Measurements from ENCODE around the gene ANO2.

The ANO2 gene

GRCh38 chr12:5966486-5967095 is 21.5 kb upstream of the ANO2 start:
- Histone ChIP-seq H3K9me3 (ENCODE audit: control insufficient read depth, insufficient read depth, low read length) (no peaks in the 10 kb centered on the region), H3F3A (ENCODE audit: control insufficient read depth, insufficient read depth) (no peaks in the 10 kb centered on the region), H3K4me2 (ENCODE audit: low read length) (no peak overlapping the region), H3K79me2 (ENCODE audit: control insufficient read depth, low read length) (no peaks in the 10 kb centered on the region), H3K27ac (ENCODE audit: low read depth, low read length) (no peak overlapping the region), H3K9me2 (replicated peaks; ENCODE audit: control insufficient read depth, low read length) (no peaks in the 10 kb centered on the region), H3K36me3 (ENCODE audit: control insufficient read depth, low read length) (no peaks in the 10 kb centered on the region), H3K4me3 (ENCODE audit: low read length) (no peak overlapping the region), H4K20me1 (ENCODE audit: control insufficient read depth, insufficient read depth, low read depth, low read length) (no peaks in the 10 kb centered on the region), H3K27me3 (ENCODE audit: control insufficient read depth, low read length) (no peaks in the 10 kb centered on the region), H3K4me1 (ENCODE audit: control insufficient read depth, low read length) (no peaks in the 10 kb centered on the region)
- TF ChIP-seq CTCF (IDR thresholded peaks at IDR 0.05; ENCODE audit: low read depth, low read length, poor library complexity, severe bottlenecking), result no peak
- TF ChIP-seq EZH2phosphoT487 (IDR thresholded peaks at IDR 0.05; ENCODE audit: borderline replicate concordance, low read length), result no peak

- Histone ChIP-seq H4K20me1 (ENCODE audit: control insufficient read depth, insufficient read depth, low read depth, low read length) (no peaks in the 10 kb centered on the region), H3K36me3 (ENCODE audit: control insufficient read depth, low read length) (no peaks in the 10 kb centered on the region), H3K4me2 (ENCODE audit: low read length) (no peak overlapping the region), H3K9me3 (ENCODE audit: control insufficient read depth, insufficient read depth, low read length) (no peaks in the 10 kb centered on the region), H3K4me1 (ENCODE audit: control insufficient read depth, low read length) (no peaks in the 10 kb centered on the region), H3F3A (ENCODE audit: control insufficient read depth, insufficient read depth) (no peaks in the 10 kb centered on the region), H3K4me3 (ENCODE audit: low read length) (no peak overlapping the region), H3K9me2 (replicated peaks; ENCODE audit: control insufficient read depth, low read length) (no peaks in the 10 kb centered on the region), H3K79me2 (ENCODE audit: control insufficient read depth, low read length) (no peaks in the 10 kb centered on the region), H3K27ac (ENCODE audit: low read depth, low read length) (no peak overlapping the region), H3K27me3 (ENCODE audit: control insufficient read depth, low read length) (no peaks in the 10 kb centered on the region)
- TF ChIP-seq CTCF (IDR thresholded peaks at IDR 0.05; ENCODE audit: low read depth, low read length, poor library complexity, severe bottlenecking) (peak; percentile 85), EZH2phosphoT487 (IDR thresholded peaks at IDR 0.05; ENCODE audit: borderline replicate concordance, low read length) (no peak)
These were observed 20.9 kb upstream of the ANO2 start for GRCh38 chr12:5965950-5966383.

- no peaks in the 10 kb centered on the region for H3K9me3 ChIP-seq (ENCODE audit: control insufficient read depth, insufficient read depth, low read length)
- H3K4me1 ChIP-seq (ENCODE audit: control insufficient read depth, low read length), result no peaks in the 10 kb centered on the region
- no peaks in the 10 kb centered on the region for H3K36me3 ChIP-seq (ENCODE audit: control insufficient read depth, low read length)
- no peaks in the 10 kb centered on the region for H3K79me2 ChIP-seq (ENCODE audit: control insufficient read depth, low read length)
- H4K20me1 ChIP-seq (ENCODE audit: control insufficient read depth, insufficient read depth, low read depth, low read length), result no peaks in the 10 kb centered on the region; the same call in 1 of the 2 replicates
- H3K4me2 ChIP-seq (ENCODE audit: low read length), result no peak overlapping the region
- no peaks in the 10 kb centered on the region for H3K9me2 ChIP-seq (replicated peaks; ENCODE audit: control insufficient read depth, low read length)
- no peak overlapping the region for H3K4me3 ChIP-seq (ENCODE audit: low read length)
- no peaks in the 10 kb centered on the region for H3F3A ChIP-seq (ENCODE audit: control insufficient read depth, insufficient read depth)
- H3K27me3 ChIP-seq (ENCODE audit: control insufficient read depth, low read length), result no peaks in the 10 kb centered on the region
- no peak overlapping the region for H3K27ac ChIP-seq (ENCODE audit: low read depth, low read length)
- TF ChIP-seq EZH2phosphoT487 (IDR thresholded peaks at IDR 0.05; ENCODE audit: borderline replicate concordance, low read length) (no peak), CTCF (IDR thresholded peaks at IDR 0.05; ENCODE audit: low read depth, low read length, poor library complexity, severe bottlenecking) (no peak)
These were observed 20.1 kb upstream of the ANO2 start for GRCh38 chr12:5964913-5965900.

Measured in DOHH2 (cell line).